ENCODE data around the gene GGACT.

The GGACT gene

DNA sequence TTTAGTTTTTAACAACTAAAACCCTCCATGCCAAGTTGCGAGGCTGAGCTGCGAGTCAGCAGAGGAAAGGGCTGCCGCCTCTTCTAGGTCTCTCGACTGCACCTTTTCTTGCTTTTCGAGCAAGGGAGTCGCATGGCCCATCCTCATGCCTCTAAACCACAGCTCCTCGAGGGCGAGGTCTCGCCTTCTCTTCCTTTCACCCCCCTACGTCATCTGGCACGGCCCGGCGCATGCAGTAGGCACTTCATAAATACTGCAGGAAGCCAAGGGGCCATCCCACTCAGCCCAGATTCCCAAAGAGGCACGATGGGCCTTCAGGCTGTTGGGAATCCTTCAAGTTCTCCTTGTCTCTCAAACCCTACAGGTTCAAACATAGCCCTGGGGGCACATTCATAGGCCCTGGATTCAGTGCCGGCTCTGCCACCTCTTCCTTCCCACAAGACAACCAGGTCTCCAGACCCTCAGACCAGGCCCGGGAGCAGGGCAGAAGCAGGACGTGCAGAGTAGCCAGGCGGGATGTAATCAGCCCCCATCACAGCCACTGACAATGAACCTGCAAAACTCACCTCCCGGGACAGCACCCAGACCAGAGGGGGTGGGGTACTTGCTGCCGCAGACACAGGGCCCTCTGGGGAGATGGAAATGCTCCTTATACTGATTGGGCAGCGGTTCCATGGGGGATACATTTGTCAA, 41.7 kb downstream of the GGACT start:
- no peak for DNase-seq

DNA sequence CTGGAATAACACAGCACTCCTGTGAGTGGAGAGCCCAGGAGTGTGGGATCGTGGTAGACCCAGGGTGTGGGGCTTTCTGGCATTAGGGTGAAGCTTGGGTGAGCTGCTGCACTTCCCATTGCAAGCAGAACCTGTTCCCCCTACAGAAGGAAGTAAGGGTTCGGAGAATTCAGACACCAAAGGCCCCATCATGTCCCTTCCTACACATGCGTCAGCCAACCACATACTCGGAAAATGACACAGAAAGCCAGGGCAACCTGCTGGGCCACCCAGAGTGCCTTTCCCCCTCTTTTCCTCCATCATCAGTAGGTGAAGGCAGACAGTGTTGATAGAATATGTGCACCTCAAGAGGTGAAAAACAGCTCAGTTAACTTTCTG, 42.9 kb downstream of the GGACT start:
- DNase-seq, result no peak

GRCh38 chr13:100544866-100545683, 43.5 kb downstream of the GGACT start:
- no peak for DNase-seq

GRCh38 chr13:100543872-100544602, 44.6 kb downstream of the GGACT start:
- DNase-seq, result no peak

DNA sequence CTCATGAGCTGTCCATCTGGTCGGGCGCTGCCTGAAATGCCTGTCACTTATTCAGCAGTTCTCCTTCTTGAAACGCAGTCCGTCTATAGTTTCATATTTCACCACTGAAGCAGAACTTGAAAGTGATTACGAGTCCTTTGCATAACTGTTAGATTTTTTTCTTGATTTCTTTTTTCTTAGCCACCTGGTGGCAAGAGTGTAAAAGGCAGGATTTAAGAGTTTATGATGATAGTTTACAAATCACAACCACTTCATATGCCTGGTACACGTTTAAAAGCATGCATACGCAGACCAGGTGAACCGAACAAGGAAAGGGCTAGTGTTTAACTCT, 45.8 kb downstream of the GGACT start:
- DNase-seq, result peak; percentile 5

- DNase-seq, result peak; percentile 18
Measured at GRCh38 chr13:100541897-100542825, 46.4 kb downstream of the GGACT start.

DNA sequence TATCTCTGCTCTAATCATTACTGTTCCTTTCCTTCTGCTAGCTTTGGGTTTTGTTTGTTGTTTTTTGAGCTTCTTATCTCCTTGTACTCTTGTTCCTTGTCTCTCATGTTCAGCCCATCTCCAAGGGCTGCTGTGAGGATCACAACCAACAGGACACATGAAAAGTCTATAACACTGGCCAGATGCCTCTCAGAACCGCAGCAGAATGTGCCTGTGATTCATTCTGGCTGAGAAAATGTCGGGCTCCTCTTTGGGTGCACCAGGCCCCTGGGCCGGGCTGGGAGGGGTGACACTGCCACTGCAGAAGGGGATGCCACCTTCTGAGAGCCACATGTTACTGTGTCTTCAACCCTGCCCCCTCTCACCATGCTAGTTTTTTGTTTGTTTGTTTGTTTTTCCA, 48.0 kb downstream of the GGACT start:
- no peak for DNase-seq

GRCh38 chr13:100537951-100538462, 50.6 kb downstream of the GGACT start:
- no peak for DNase-seq

DNA sequence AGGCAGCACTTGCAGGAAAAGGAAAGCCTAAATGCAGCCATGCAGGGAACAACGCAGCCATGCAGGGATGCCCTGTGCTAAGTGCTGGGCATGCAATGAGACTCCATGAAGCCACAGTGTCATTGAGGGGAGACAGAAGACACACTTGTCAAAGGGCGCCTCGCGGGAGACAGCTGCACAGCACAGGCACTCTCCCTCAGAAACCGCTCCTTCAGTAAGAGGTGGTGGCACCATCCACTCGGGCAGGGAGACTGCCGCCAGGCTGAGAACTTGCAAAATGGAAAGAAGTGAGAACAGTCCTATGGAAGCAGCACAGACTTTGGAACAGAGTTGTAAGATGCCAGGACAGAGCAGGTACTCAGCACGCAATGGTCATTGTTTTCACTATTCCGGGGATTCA, 51.1 kb downstream of the GGACT start:
- DNase-seq, result no peak

DNA sequence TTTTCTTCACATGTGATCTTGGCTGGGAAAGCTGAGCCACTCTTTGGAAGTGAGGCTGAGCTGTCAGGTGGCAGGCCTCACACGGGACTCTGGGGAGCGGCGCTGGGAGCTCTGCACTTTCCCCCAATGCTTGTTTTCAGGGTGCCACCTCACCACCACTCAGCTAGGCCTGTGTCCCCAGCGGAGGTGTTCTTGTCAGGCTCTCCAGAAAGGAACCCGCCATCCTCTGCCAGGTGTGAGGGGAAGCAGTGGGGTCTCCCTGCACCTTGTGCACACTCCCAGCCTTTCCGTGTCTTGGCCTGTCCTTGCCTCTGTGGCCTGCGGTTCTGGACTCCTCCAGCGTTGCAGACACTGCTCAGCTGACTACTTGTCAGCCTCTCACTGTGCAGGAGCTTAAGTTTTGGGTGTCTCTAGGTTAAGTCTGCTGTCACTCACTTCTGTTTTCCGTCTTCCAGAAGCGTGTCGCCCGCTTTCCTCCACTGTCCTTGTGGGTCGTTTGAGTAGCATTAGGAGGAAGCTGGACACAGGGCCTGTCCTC, 51.9 kb downstream of the GGACT start:
- no peak for DNase-seq

GRCh38 chr13:100535426-100536135, 53.0 kb downstream of the GGACT start:
- DNase-seq, result no peak

GRCh38 chr13:100534911-100535310, 53.7 kb downstream of the GGACT start:
- DNase-seq, result no peak

- no peak for DNase-seq
Measured at GRCh38 chr13:100534147-100534843, 54.3 kb downstream of the GGACT start.

GRCh38 chr13:100533588-100534041, 55.0 kb downstream of the GGACT start:
- DNase-seq, result peak; percentile 6

DNA sequence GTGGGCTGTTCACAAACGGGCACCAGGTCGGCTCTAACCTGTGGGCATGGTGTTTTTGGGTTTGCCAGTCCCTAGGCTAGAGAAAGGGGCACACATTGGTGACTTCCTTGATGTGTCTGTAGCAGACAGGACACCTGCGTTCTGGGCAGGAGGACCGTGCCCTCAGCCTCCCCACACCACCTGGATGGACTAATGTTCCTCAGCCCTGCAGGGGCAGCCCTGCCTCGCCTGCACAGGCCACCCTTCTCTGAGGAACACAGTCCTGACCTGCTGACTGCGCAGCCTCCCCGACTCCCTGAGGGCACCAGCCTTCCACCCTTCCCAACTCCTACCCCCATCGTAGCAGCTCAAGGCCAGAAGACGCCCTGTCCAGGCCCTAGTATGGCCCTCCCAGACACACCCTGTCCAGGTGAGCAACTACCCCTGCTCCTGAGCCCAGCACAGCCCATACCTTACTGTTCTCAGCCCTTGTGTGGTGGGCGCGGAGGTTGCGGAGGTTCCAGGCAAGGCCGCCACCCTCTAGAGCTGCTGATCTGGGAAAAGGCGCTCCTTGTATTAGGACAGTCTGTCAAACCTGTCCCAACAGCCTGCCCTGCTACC, 55.7 kb downstream of the GGACT start:
- DNase-seq, result no peak

DNA sequence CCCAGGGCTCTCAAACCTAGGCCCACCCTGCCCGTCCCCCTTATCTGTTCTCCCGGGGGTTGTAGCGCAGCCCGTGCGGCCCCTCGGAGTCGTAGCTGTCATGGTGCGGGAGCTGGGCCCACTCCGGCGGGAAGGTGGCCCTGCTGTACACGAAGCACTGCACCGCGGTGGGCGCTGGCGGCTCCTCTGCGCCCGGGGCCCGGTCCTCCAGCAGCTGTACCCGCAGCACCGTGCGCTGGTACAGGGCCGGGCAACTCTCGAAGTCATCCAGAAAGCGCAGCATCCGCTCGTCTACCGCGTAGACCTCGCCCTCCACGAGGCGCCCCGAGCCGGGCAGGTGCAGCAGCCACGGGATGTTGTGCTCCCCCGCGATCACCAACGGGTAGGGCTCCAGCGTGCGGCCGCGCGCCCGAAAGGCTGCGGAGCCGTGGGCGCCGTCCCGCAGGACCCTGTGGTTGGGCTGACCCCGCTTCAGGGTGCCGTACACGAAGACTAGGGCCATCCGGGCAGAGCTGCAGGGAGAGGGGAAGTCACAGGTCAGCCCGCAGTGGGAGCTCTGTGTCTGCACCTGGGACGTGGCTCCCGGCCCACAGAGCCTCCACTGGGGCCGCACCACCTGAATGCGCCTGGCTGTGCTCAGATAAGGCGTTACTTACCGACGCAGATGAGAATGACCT, 56.4 kb downstream of the GGACT start:
- no peak for DNase-seq

DNA sequence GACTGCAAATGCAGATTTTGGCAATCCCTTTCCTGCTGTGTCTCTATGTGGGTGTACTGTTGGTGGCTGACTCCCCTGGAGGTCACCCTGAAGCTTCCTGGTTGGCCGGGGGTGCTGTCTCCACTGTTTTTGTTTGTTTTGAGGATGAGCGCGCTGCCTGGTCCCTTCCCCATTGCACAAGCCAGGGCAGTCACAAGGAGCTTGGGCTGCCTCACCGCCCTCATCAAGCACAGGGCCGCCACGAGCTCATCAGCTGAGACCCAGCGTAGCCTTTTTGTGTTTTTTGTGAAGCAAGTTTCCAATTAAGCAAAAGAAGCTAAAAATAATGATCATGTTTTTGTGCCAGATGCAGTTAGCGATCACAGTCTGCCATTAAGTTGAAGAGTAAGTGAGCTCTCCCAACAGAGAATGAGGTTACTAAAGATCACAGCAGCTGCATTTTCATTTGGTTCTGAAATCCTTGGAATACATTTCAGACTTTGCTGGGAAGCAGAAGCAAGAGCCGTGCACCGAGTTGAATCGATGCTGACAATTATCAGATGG, 57.8 kb downstream of the GGACT start:
- DNase-seq, result peak; percentile 79

GRCh38 chr13:100529666-100530377, 58.8 kb downstream of the GGACT start:
- DNase-seq, result no peak

- DNase-seq, result no peak
Measured at GRCh38 chr13:100528820-100529219, 59.8 kb downstream of the GGACT start.
